Activated gamma-delta T cell treated with Interleukin-2 at 50 U/mL for 16 hours (primary cell): ENCODE results near the gene ITPRID1.

Experiments
- DNase-seq: peaks from one replicate; pipeline ENCODE4 v3.0.0-alpha.2; 2020

Gene ITPRID1

GRCh38 chr7:31646942-31647341, 133.1 kb downstream of the ITPRID1 start:
- DNase-seq = no peak

GRCh38 chr7:31647511-31647910, 133.6 kb downstream of the ITPRID1 start:
- no peak for DNase-seq

GRCh38 chr7:31648288-31648687, 134.4 kb downstream of the ITPRID1 start:
- DNase-seq = no peak

- no peak for DNase-seq
Measured at GRCh38 chr7:31648880-31649279, 135.0 kb downstream of the ITPRID1 start.

- DNase-seq = no peak
Measured at GRCh38 chr7:31651234-31652062, 137.6 kb downstream of the ITPRID1 start.

- no peak for DNase-seq
Measured at GRCh38 chr7:31652063-31652326, 138.1 kb downstream of the ITPRID1 start.

GRCh38 chr7:31663072-31663471, 149.2 kb downstream of the ITPRID1 start:
- no peak for DNase-seq

- DNase-seq = no peak
Measured at GRCh38 chr7:31664890-31665289, 151.0 kb downstream of the ITPRID1 start.

- no peak for DNase-seq
Measured at GRCh38 chr7:31665546-31665945, 151.7 kb downstream of the ITPRID1 start.

GRCh38 chr7:31669461-31669860, 155.6 kb downstream of the ITPRID1 start:
- no peak for DNase-seq

- no peak for DNase-seq
Measured at GRCh38 chr7:31679574-31680305, 165.8 kb downstream of the ITPRID1 start.

- no peak for DNase-seq
Measured at GRCh38 chr7:31683445-31684225, 169.7 kb downstream of the ITPRID1 start.

- DNase-seq = no peak
Measured at GRCh38 chr7:31687024-31687748, 173.3 kb downstream of the ITPRID1 start, which contains the start of gene PPP1R17. Gene PPP1R17 (plus strand): TSS chr7:31687215. CDS start chr7:31692442, 5,227 bp downstream.

GRCh38 chr7:31688372-31688771, 174.5 kb downstream of the ITPRID1 start:
- no peak for DNase-seq

- no peak for DNase-seq
Measured at GRCh38 chr7:31688996-31689395, 175.1 kb downstream of the ITPRID1 start.

- no peak for DNase-seq
Measured at GRCh38 chr7:31690935-31691334, 177.0 kb downstream of the ITPRID1 start.

GRCh38 chr7:31692451-31692850, 178.6 kb downstream of the ITPRID1 start:
- DNase-seq = no peak

- DNase-seq = no peak
Measured at GRCh38 chr7:31692871-31693270, 179.0 kb downstream of the ITPRID1 start.

GRCh38 chr7:31695859-31696614, 182.1 kb downstream of the ITPRID1 start:
- DNase-seq = no peak

- no peak for DNase-seq
Measured at GRCh38 chr7:31699050-31699449, 185.2 kb downstream of the ITPRID1 start.

GRCh38 chr7:31702354-31702753, 188.5 kb downstream of the ITPRID1 start:
- no peak for DNase-seq

- DNase-seq = no peak
Measured at GRCh38 chr7:31705377-31705776, 191.5 kb downstream of the ITPRID1 start.
